HEK293 (cell line): ENCODE results near the gene MVP.

Experiments
- BCL11A ChIP-seq: fragments of 450-650 bp; formaldehyde crosslinking; IDR thresholded peaks from 2 replicates; pipeline ENCODE4 v1.5.1; 2016; ENCODE audit warnings: low read depth, missing biosample characterization, missing genetic modification characterization
- ELK4 ChIP-seq: IDR thresholded peaks from 2 replicates; pipeline ENCODE4 v1.6.1; 2011; ENCODE audit warnings: mild to moderate bottlenecking, low read depth, low read length, borderline replicate concordance
- GFI1B ChIP-seq: fragments of 450-650 bp; formaldehyde crosslinking; IDR thresholded peaks from 2 replicates; pipeline ENCODE4 v1.5.1; 2016; ENCODE audit warnings: missing biosample characterization, missing genetic modification characterization
- GLI4 ChIP-seq: fragments of 450-650 bp; formaldehyde crosslinking; IDR thresholded peaks from 2 replicates; pipeline ENCODE4 v1.5.1; 2016; ENCODE audit warnings: missing biosample characterization, missing genetic modification characterization
- IKZF3 ChIP-seq: fragments of 450-650 bp; IDR thresholded peaks from 2 replicates; pipeline ENCODE4 v1.5.0; 2018; ENCODE audit warnings: missing biosample characterization, mild to moderate bottlenecking, missing genetic modification characterization, moderate library complexity
- KLF1 ChIP-seq: fragments of 450-650 bp; formaldehyde crosslinking; IDR thresholded peaks from 2 replicates; pipeline ENCODE4 v1.5.1; 2016; ENCODE audit warnings: missing biosample characterization, missing genetic modification characterization
- KLF16 ChIP-seq: fragments of 450-650 bp; formaldehyde crosslinking; IDR thresholded peaks from 2 replicates; pipeline ENCODE4 v1.5.1; 2017; ENCODE audit warnings: missing biosample characterization, missing genetic modification characterization
- KLF17 ChIP-seq: fragments of 450-650 bp; formaldehyde crosslinking; IDR thresholded peaks from 2 replicates; pipeline ENCODE4 v1.5.1; 2016; ENCODE audit warnings: missing biosample characterization, missing genetic modification characterization
- MEIS1 ChIP-seq: sonication (generic); formaldehyde crosslinking; IDR thresholded peaks from 2 replicates; pipeline ENCODE4 v1.8.1; 2022; ENCODE audit warnings: missing genetic modification reagents, mild to moderate bottlenecking, borderline replicate concordance
- MYNN ChIP-seq: fragments of 450-650 bp; formaldehyde crosslinking; IDR thresholded peaks from 2 replicates; pipeline ENCODE4 v1.5.1; 2016; ENCODE audit warnings: missing biosample characterization, missing genetic modification characterization, borderline replicate concordance
- PBX3 ChIP-seq: sonication (generic); formaldehyde crosslinking; IDR thresholded peaks from 2 replicates; pipeline ENCODE4 v1.8.1; 2022; ENCODE audit warnings: mild to moderate bottlenecking, moderate library complexity, missing genetic modification reagents
- SCRT2 ChIP-seq: fragments of 450-650 bp; formaldehyde crosslinking; IDR thresholded peaks from 2 replicates; pipeline ENCODE4 v1.5.1; 2016; ENCODE audit warnings: missing biosample characterization, missing genetic modification characterization
- WT1 ChIP-seq: fragments of 450-650 bp; formaldehyde crosslinking; IDR thresholded peaks from 2 replicates; pipeline ENCODE4 v1.5.1; 2016; ENCODE audit warnings: missing biosample characterization, missing genetic modification characterization
- YY2 ChIP-seq: fragments of 450-650 bp; formaldehyde crosslinking; IDR thresholded peaks from 2 replicates; pipeline ENCODE4 v1.5.1; 2016; ENCODE audit warnings: missing biosample characterization, missing genetic modification characterization
- ZEB2 ChIP-seq: fragments of 450-650 bp; formaldehyde crosslinking; IDR thresholded peaks from 2 replicates; pipeline ENCODE4 v1.5.1; 2016; ENCODE audit warnings: missing biosample characterization, missing genetic modification characterization
- ZFP37 ChIP-seq: fragments of 450-650 bp; formaldehyde crosslinking; IDR thresholded peaks from 2 replicates; pipeline ENCODE4 v1.5.1; 2016; ENCODE audit warnings: missing biosample characterization, missing genetic modification characterization
- ZNF138 ChIP-seq: fragments of 450-650 bp; formaldehyde crosslinking; IDR thresholded peaks from 2 replicates; pipeline ENCODE4 v1.5.1; 2016; ENCODE audit warnings: missing biosample characterization, missing genetic modification characterization, borderline replicate concordance
- ZNF146 ChIP-seq: fragments of 450-650 bp; formaldehyde crosslinking; IDR thresholded peaks from 2 replicates; pipeline ENCODE4 v1.5.1; 2016; ENCODE audit warnings: missing biosample characterization, missing genetic modification characterization
- ZNF221 ChIP-seq: fragments of 450-650 bp; formaldehyde crosslinking; IDR thresholded peaks from 2 replicates; pipeline ENCODE4 v1.5.1; 2017; ENCODE audit warnings: missing biosample characterization, missing genetic modification characterization, borderline replicate concordance
- ZNF292 ChIP-seq: fragments of 450-650 bp; formaldehyde crosslinking; IDR thresholded peaks from 2 replicates; pipeline ENCODE4 v1.5.1; 2016; ENCODE audit warnings: low read depth, missing biosample characterization, missing genetic modification characterization, borderline replicate concordance
- ZNF335 ChIP-seq: fragments of 450-650 bp; formaldehyde crosslinking; conservative IDR thresholded peaks from 2 replicates; pipeline ENCODE4 v1.5.1; 2016; ENCODE audit warnings: missing biosample characterization, missing genetic modification characterization
- ZNF354C ChIP-seq: fragments of 450-650 bp; formaldehyde crosslinking; IDR thresholded peaks from 2 replicates; pipeline ENCODE4 v1.5.1; 2016; ENCODE audit warnings: missing biosample characterization, missing genetic modification characterization, low read depth, borderline replicate concordance
- ZNF513 ChIP-seq: fragments of 450-650 bp; IDR thresholded peaks from 2 replicates; pipeline ENCODE4 v1.5.1; 2018; ENCODE audit warnings: missing biosample characterization, missing genetic modification characterization
- ZNF561 ChIP-seq: fragments of 450-650 bp; IDR thresholded peaks from 2 replicates; pipeline ENCODE4 v1.5.1; 2018; ENCODE audit warnings: missing biosample characterization, missing genetic modification characterization, borderline replicate concordance
- ZNF571 ChIP-seq: fragments of 450-650 bp; formaldehyde crosslinking; IDR thresholded peaks from 2 replicates; pipeline ENCODE4 v1.5.0; 2017; ENCODE audit warnings: missing biosample characterization, missing genetic modification characterization
- ZNF629 ChIP-seq: fragments of 450-650 bp; formaldehyde crosslinking; IDR thresholded peaks from 2 replicates; pipeline ENCODE4 v1.5.1; 2017; ENCODE audit warnings: missing biosample characterization, missing genetic modification characterization
- ZNF645 ChIP-seq: fragments of 450-650 bp; formaldehyde crosslinking; IDR thresholded peaks from 2 replicates; pipeline ENCODE4; 2016; ENCODE audit warnings: missing biosample characterization, missing genetic modification characterization
- ZNF776 ChIP-seq: fragments of 450-650 bp; formaldehyde crosslinking; IDR thresholded peaks from 2 replicates; pipeline ENCODE4 v1.5.0; 2017; ENCODE audit warnings: missing biosample characterization, missing genetic modification characterization, borderline replicate concordance
- ZNF830 ChIP-seq: fragments of 450-650 bp; IDR thresholded peaks from 2 replicates; pipeline ENCODE4 v1.5.0; 2018; ENCODE audit warnings: missing biosample characterization, missing genetic modification characterization, low read depth, mild to moderate bottlenecking, moderate library complexity
- ZNF843 ChIP-seq: fragments of 450-650 bp; formaldehyde crosslinking; IDR thresholded peaks from 2 replicates; pipeline ENCODE4 v1.5.1; 2016; ENCODE audit warnings: missing biosample characterization, missing genetic modification characterization
- ZSCAN16 ChIP-seq: fragments of 450-650 bp; formaldehyde crosslinking; IDR thresholded peaks from 2 replicates; pipeline ENCODE4 v1.5.1; 2016; ENCODE audit warnings: missing biosample characterization, missing genetic modification characterization
- ZXDB ChIP-seq: fragments of 450-650 bp; formaldehyde crosslinking; IDR thresholded peaks from 2 replicates; pipeline ENCODE4 v1.5.1; 2016; ENCODE audit warnings: missing biosample characterization, missing genetic modification characterization
- TF ChIP-seq, protein P1 (sequence below): fragments of 450-650 bp; formaldehyde crosslinking; IDR thresholded peaks from 2 replicates; pipeline ENCODE4 v1.5.1; 2016; ENCODE audit warnings: missing biosample characterization, missing genetic modification characterization

MVP gene

DNA sequence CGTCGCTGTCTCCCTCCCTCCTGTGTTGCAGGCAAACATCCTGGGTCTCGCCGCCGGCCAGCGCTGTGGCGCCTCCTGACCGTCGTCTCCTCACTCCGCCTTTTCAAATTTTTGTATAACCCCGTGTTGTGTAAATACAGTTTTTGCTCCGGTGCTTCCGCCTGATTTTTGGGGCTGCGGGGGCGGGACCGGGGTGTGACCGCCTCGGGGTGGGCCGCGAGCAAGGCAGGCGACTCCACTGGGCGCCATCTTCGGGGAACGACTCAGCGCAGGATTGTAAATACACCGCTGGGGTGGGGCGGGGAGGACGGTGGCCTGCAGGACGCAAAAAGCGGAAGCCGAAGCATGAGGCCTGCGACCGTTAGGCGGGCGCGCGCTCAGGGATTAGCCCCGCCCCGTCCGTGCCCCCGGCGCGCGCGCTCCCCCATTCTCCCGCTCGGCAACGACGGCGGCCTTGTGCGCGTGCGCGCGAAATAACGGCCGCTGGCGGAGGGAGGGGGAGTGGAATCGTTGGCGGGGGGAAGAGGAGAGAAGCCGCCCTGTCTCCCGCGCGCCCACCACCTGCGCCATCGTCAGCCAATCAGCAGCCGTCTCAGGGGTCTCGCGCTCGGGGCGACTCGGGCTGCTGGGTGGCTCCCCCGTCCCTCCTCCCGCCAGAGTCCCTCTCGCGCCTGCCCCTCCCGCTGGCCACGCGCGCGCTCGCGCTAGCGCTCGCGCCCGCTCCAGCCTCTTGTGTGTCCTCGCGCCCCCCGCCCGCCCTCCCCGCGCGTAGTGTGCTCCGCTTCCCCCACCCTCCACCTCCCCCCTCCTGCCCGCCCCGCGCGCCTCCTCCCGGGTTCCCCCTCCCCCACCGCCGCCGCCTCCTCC lies 14.8 kb upstream of the MVP start (continued):
- TF ChIP-seq GLI4 (peak; percentile 87; the same call in 1 of the 2 replicates), ZNF146 (tag by site-specific recombination) (peak; percentile 69; the same call in 1 of the 2 replicates), ZNF629 (tag by site-specific recombination) (peak; percentile 89), YY2 (tag by site-specific recombination) (peak; percentile 78), ZNF571 (tag by site-specific recombination) (no peak), KLF17 (tag by site-specific recombination) (peak; percentile 98), BCL11A (no peak), ZNF292 (tag by site-specific recombination) (no peak), SCRT2 (tag by site-specific recombination) (no peak), ZFP37 (no peak), MEIS1 (no peak), ZNF776 (tag by site-specific recombination) (no peak), ELK4 (no peak), ZNF830 (no peak), KLF16 (tag by site-specific recombination) (peak; percentile 99), GFI1B (tag by site-specific recombination) (peak; percentile 8), ZSCAN16 (tag by site-specific recombination) (no peak), ZNF561 (tag by site-specific recombination) (peak; percentile 89; the same call in 1 of the 2 replicates), ZNF354C (no peak), MYNN (tag by site-specific recombination) (no peak), KLF1 (peak; percentile 97), ZXDB (peak; percentile 97), ZNF843 (tag by site-specific recombination) (peak; percentile 96), ZEB2 (tag by site-specific recombination) (peak; percentile 100), IKZF3 (tag by site-specific recombination) (no peak), WT1 (tag by site-specific recombination) (peak; percentile 81; the same call in 1 of the 2 replicates), ZNF335 (tag by site-specific recombination) (peak; percentile 100), ZNF221 (0 out of 2 replicates have a peak, but pooled peaks have one; percentile 28), ZNF138 (no peak), ZNF513 (tag by site-specific recombination) (0 out of 2 replicates have a peak, but pooled peaks have one; percentile 7), ZNF645 (tag by site-specific recombination) (peak; percentile 9; the same call in 1 of the 2 replicates), PBX3 (CRISPR knock-in tag) (peak; percentile 95)
- TF ChIP-seq, protein P1, sequence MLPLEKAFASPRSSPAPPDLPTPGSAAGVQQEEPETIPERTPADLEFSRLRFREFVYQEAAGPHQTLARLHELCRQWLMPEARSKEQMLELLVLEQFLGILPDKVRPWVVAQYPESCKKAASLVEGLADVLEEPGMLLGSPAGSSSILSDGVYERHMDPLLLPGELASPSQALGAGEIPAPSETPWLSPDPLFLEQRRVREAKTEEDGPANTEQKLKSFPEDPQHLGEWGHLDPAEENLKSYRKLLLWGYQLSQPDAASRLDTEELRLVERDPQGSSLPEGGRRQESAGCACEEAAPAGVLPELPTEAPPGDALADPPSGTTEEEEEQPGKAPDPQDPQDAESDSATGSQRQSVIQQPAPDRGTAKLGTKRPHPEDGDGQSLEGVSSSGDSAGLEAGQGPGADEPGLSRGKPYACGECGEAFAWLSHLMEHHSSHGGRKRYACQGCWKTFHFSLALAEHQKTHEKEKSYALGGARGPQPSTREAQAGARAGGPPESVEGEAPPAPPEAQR (tag by site-specific recombination), result peak; percentile 85; the same call in 1 of the 2 replicates
